ENCODE data around the gene SNU13. TPM values are rescaled to one million over a fixed set of nuclear protein-coding genes. Genes with fewer than 3 reads are reported as not detected.
"Not testable (repeated sequence)": the region's sequence is repeated elsewhere in the genome, so short reads cannot be mapped to it uniquely, and the experiment has no call there.

Gene SNU13
- total and polyA plus RNA-seq, 7 donors = 69.8 to 146 (median 105) TPM

GRCh38 chr22:41664490-41664889 lies 24.2 kb downstream of the SNU13 start:
- Histone ChIP-seq H3K36me3 (peaks cover 37 to 59% (median 51%) of the 10 kb centered on the region in 4 donors), H3K27ac (no peak overlapping the region), H3K4me1 (peaks cover 0 to 13% (median 2%) of the 10 kb centered on the region in 4 donors), H3K4me3 (no peak overlapping the region), H3K27me3 (no peaks in the 10 kb centered on the region), H3K9me3 (no peaks in the 10 kb centered on the region)
- no peak for DNase-seq
- no peak for TF ChIP-seq POLR2AphosphoS5 (IDR thresholded peaks at IDR 0.05)
- no peak for TF ChIP-seq EP300 (IDR thresholded peaks at IDR 0.05)
- TF ChIP-seq POLR2A (IDR thresholded peaks at IDR 0.05) = no peak
- TF ChIP-seq, protein P1, sequence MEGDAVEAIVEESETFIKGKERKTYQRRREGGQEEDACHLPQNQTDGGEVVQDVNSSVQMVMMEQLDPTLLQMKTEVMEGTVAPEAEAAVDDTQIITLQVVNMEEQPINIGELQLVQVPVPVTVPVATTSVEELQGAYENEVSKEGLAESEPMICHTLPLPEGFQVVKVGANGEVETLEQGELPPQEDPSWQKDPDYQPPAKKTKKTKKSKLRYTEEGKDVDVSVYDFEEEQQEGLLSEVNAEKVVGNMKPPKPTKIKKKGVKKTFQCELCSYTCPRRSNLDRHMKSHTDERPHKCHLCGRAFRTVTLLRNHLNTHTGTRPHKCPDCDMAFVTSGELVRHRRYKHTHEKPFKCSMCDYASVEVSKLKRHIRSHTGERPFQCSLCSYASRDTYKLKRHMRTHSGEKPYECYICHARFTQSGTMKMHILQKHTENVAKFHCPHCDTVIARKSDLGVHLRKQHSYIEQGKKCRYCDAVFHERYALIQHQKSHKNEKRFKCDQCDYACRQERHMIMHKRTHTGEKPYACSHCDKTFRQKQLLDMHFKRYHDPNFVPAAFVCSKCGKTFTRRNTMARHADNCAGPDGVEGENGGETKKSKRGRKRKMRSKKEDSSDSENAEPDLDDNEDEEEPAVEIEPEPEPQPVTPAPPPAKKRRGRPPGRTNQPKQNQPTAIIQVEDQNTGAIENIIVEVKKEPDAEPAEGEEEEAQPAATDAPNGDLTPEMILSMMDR (IDR thresholded peaks at IDR 0.05) = no peak
- intact Hi-C loops (cut with DNase I) = no loop called here

DNA sequence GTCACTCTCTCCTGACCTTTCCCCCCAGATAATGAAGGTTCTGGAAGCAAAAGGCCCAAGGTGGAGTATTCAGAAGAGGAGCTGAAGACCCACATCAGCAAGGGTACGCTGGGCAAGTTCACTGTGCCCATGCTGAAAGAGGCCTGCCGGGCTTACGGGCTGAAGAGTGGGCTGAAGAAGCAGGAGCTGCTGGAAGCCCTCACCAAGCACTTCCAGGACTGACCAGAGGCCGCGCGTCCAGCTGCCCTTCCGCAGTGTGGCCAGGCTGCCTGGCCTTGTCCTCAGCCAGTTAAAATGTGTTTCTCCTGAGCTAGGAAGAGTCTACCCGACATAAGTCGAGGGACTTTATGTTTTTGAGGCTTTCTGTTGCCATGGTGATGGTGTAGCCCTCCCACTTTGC lies 25.1 kb downstream of the SNU13 start:
- intact Hi-C loops (cut with DNase I); H3K27ac ChIP-seq; H3K27me3 ChIP-seq; DNase-seq; H3K9me3 ChIP-seq; H3K4me3 ChIP-seq: not testable (repeated sequence)
- 83 to 87% methylated on average over 9 of the region's 9 CpGs for WGBS, 2 donors
- H3K36me3 ChIP-seq = peaks cover 46 to 68% (median 60%) of the 10 kb centered on the region in 4 donors
- peaks cover 0 to 13% (median 2%) of the 10 kb centered on the region in 4 donors for H3K4me1 ChIP-seq

DNA sequence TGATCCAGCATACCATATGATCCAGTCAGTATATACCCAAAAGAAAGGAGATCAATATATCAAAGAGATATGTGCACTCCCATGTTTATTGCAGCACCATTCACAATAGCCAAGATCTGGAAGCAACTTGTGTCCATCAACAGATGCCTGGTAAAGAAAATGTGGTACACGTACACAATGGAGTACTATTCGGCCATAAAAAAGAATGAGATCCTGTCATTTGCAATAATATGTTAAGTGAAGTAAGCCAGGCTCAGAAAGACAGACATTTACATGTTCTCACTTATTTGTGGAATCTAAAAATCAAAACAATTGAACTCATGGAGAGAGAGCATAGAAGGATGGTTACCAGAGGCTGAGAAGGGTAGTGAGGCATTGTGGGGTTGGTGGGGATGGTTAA lies 27.0 kb downstream of the SNU13 start:
- H3K9me3 ChIP-seq = no peaks in the 10 kb centered on the region
- H3K36me3 ChIP-seq = peaks cover 64 to 87% (median 77%) of the 10 kb centered on the region in 4 donors
- no peaks in the 10 kb centered on the region for H3K27me3 ChIP-seq
- no peak overlapping the region for H3K4me3 ChIP-seq
- DNase-seq = no peak
- 95 to 98% methylated on average over 2 of the region's 2 CpGs for WGBS, 2 donors
- intact Hi-C loops (cut with DNase I) = no loop called here
- peaks cover 0 to 4% (median 2%) of the 10 kb centered on the region in 4 donors for H3K4me1 ChIP-seq
- TF ChIP-seq, protein P1 (IDR thresholded peaks at IDR 0.05) = no peak
- TF ChIP-seq POLR2AphosphoS5 (IDR thresholded peaks at IDR 0.05) = no peak
- TF ChIP-seq POLR2A (IDR thresholded peaks at IDR 0.05) = no peak
- no peak overlapping the region for H3K27ac ChIP-seq

DNA sequence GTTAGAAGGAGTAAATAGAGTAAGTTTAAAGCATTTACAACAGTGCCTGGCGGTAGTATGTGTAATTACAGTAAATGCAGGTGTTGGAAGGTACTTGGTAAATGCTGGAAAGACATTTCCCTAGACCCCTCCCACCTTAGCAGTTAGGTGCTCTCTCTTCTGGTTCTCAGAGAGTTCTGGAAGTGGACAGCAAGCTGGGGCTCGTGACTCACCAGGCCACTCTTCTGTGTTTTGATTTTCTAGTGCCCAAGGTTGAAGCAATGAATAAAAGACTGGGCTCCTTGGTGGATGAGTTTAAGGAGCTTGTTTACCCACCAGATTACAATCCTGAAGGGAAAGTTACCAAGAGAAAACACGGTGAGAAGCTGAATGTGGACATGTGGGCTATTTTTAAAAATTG lies 27.6 kb downstream of the SNU13 start:
- H3K27me3 ChIP-seq = no peaks in the 10 kb centered on the region
- H3K4me3 ChIP-seq = no peak overlapping the region
- no peaks in the 10 kb centered on the region for H3K4me1 ChIP-seq
- peaks cover 67 to 93% (median 81%) of the 10 kb centered on the region in 4 donors for H3K36me3 ChIP-seq
- H3K27ac ChIP-seq = no peak overlapping the region
- TF ChIP-seq POLR2AphosphoS5 (IDR thresholded peaks at IDR 0.05) (no peak), POLR2A (IDR thresholded peaks at IDR 0.05) (no peak), EP300 (IDR thresholded peaks at IDR 0.05) (no peak)
- TF ChIP-seq, protein P1 (IDR thresholded peaks at IDR 0.05) = no peak
- H3K9me3 ChIP-seq = no peaks in the 10 kb centered on the region
- DNase-seq = no peak
- 91 to 94% methylated on average over 3 of the region's 3 CpGs for WGBS, 2 donors
- intact Hi-C loops (cut with DNase I) = no loop called here

GRCh38 chr22:41660416-41660815 lies 28.3 kb downstream of the SNU13 start:
- H3K27ac ChIP-seq = no peak overlapping the region

More at GRCh38 chr22:41660416-41660815, 28.3 kb downstream of the SNU13 start:
- 92 to 95% methylated on average over 3 of the region's 3 CpGs for WGBS, 2 donors
- TF ChIP-seq POLR2AphosphoS5 (IDR thresholded peaks at IDR 0.05) = no peak
- no peak for TF ChIP-seq EP300 (IDR thresholded peaks at IDR 0.05)
- TF ChIP-seq POLR2A (IDR thresholded peaks at IDR 0.05) = no peak
- TF ChIP-seq, protein P1 (IDR thresholded peaks at IDR 0.05) = no peak
- no peak for DNase-seq
- no peaks in the 10 kb centered on the region for H3K27me3 ChIP-seq
- intact Hi-C loops (cut with DNase I) = no loop called here
- H3K4me1 ChIP-seq = no peaks in the 10 kb centered on the region
- H3K4me3 ChIP-seq = no peak overlapping the region
- H3K9me3 ChIP-seq = no peaks in the 10 kb centered on the region
- peaks cover 73 to 100% (median 88%) of the 10 kb centered on the region in 4 donors for H3K36me3 ChIP-seq

All from sigmoid colon (tissue), 7 donors.